H1 (cell line): ENCODE results near the gene RBM26. TPM values are rescaled to one million over a fixed set of nuclear protein-coding genes. Genes with fewer than 3 reads are reported as not detected.

Experiments used
- CTCF ChIA-PET: fragments of 300-600 bp; sonication (Branson Sonifier 250); formaldehyde crosslinking; loops from one replicate; lab custom pipeline; 2021; ENCODE audit not compliant: partially characterized antibody; lab: Charles Lee
- POLR2A ChIA-PET: fragments of 300-600 bp; sonication (Branson Sonifier 250); formaldehyde crosslinking; loops from one replicate; lab custom pipeline; 2021; ENCODE audit warnings: inconsistent platforms; ENCODE audit not compliant: partially characterized antibody; lab: Charles Lee
- DNase-seq, 2 experiments: peaks; one replicate each; pipeline versions ENCODE4 v3.0.0 to v3.0.0-alpha.2; 2010 to 2022; ENCODE audit warnings: low spot score in 2 of 2, low read depth in 1 of 2, mixed read lengths in 1 of 2
- FAIRE-seq: peaks from 2 replicates; lab custom pipeline; 2011; peaks lifted over from hg19 to GRCh38; lab: Jason Lieb, UNC
- H2AFZ ChIP-seq: 2 replicates; pipeline ENCODE4 v1.8.1; 2012; ENCODE audit warnings: low read length, inconsistent platforms
- H2AK5ac ChIP-seq: 2 replicates; pipeline ENCODE4 v1.6.1; 2013; ENCODE audit warnings: low read depth, low read length
- H2BK120ac ChIP-seq: replicated peaks from 2 replicates; pipeline ENCODE3; 2013; ENCODE audit warnings: low read depth, low read length, inconsistent platforms
- H2BK12ac ChIP-seq: 2 replicates; pipeline ENCODE4 v1.6.1; 2013; ENCODE audit warnings: low read depth, low read length
- H2BK15ac ChIP-seq: 2 replicates; pipeline ENCODE4 v1.6.1; 2013; ENCODE audit warnings: low read length
- H2BK20ac ChIP-seq: 2 replicates; pipeline ENCODE4 v1.6.1; 2013; ENCODE audit warnings: low read length
- H2BK5ac ChIP-seq: 2 replicates; pipeline ENCODE4 v1.6.1; 2013; ENCODE audit warnings: low read depth, low read length
- H3K14ac ChIP-seq: 2 replicates; pipeline ENCODE4 v1.6.1; 2013; ENCODE audit warnings: inconsistent platforms; ENCODE audit not compliant: insufficient read length
- H3K18ac ChIP-seq: 2 replicates; pipeline ENCODE4 v1.6.1; 2013; ENCODE audit warnings: low read length; ENCODE audit errors: extremely low read depth
- H3K23ac ChIP-seq: 2 replicates; pipeline ENCODE4 v1.6.1; 2013; ENCODE audit warnings: inconsistent platforms; ENCODE audit not compliant: insufficient read length
- H3K23me2 ChIP-seq: 2 replicates; pipeline ENCODE4 v1.6.1; 2013; ENCODE audit warnings: low read depth, low read length
- H3K27ac ChIP-seq: 2 replicates; pipeline ENCODE4 v1.6.1; 2011; ENCODE audit warnings: low read depth, low read length, inconsistent platforms
- H3K27me3 ChIP-seq, 4 experiments: replicated peaks in 1 of 4; 1 replicate in 1 of 4; 2 replicates in 3 of 4; pipeline versions ENCODE4 v1.6.1 to v1.8.1; 2011 to 2013; ENCODE audit warnings: low read length in 3 of 4, mild to moderate bottlenecking in 3 of 4, inconsistent platforms in 2 of 4, mixed read lengths in 2 of 4, moderate library complexity in 1 of 4; ENCODE audit not compliant: control insufficient read depth in 3 of 4, insufficient read depth in 3 of 4; ENCODE audit errors: extremely low read depth in 1 of 4
- H3K36me3 ChIP-seq, 4 experiments: 2 replicates each; pipeline versions ENCODE4 v1.6.1 to v1.8.1; 2011 to 2013; ENCODE audit warnings: mild to moderate bottlenecking in 4 of 4, low read length in 3 of 4, moderate library complexity in 2 of 4, control low read depth in 1 of 4, inconsistent platforms in 1 of 4; ENCODE audit not compliant: insufficient read depth in 4 of 4, control insufficient read depth in 2 of 4
- H3K4ac ChIP-seq: replicated peaks from 2 replicates; pipeline ENCODE3; 2013; ENCODE audit warnings: low read length, low read depth, mixed read lengths, inconsistent platforms; ENCODE audit not compliant: insufficient read length
- H3K4me1 ChIP-seq, 4 experiments: replicated peaks in 1 of 4; 1 replicate in 1 of 4; 2 replicates in 3 of 4; pipeline versions ENCODE4 v1.6.1 to v1.8.1; 2011 to 2013; ENCODE audit warnings: low read length in 3 of 4, inconsistent platforms in 2 of 4, mixed read lengths in 1 of 4; ENCODE audit not compliant: insufficient read depth in 4 of 4, control insufficient read depth in 3 of 4
- H3K4me2 ChIP-seq, 2 experiments: 2 replicates each; pipeline versions ENCODE4 v1.6.1 to v1.8.1; 2011 to 2013; ENCODE audit warnings: low read depth in 2 of 2, low read length in 2 of 2, control low read depth in 1 of 2, inconsistent platforms in 1 of 2, mild to moderate bottlenecking in 1 of 2; ENCODE audit not compliant: insufficient read depth in 1 of 2
- H3K4me3 ChIP-seq, 4 experiments: fragments of 200-600, 300-600 bp in 1 of 4; sonication (generic), shearing (Covaris generic), sonication (Bioruptor Twin) in 1 of 4; 2 replicates each; pipeline versions ENCODE4 v1.5.1 to v1.8.1; 2011 to 2016; ENCODE audit warnings: low read length in 4 of 4, low read depth in 3 of 4, control low read depth in 2 of 4, inconsistent platforms in 2 of 4, mild to moderate bottlenecking in 2 of 4, mixed read lengths in 1 of 4, moderate library complexity in 1 of 4; ENCODE audit not compliant: insufficient read depth in 2 of 4; ENCODE audit errors: extremely low read depth in 1 of 4
- H3K56ac ChIP-seq: replicated peaks from 2 replicates; pipeline ENCODE3; 2013; ENCODE audit warnings: low read depth, mild to moderate bottlenecking, mixed read lengths, low read length, inconsistent platforms; ENCODE audit not compliant: insufficient read length
- H3K79me1 ChIP-seq: 2 replicates; pipeline ENCODE4 v1.6.1; 2013; ENCODE audit warnings: low read depth, low read length, control low read depth
- H3K79me2 ChIP-seq, 2 experiments: 2 replicates each; pipeline versions ENCODE4 v1.6.1 to v1.8.1; 2012 to 2013; ENCODE audit warnings: low read length in 2 of 2, mild to moderate bottlenecking in 2 of 2, inconsistent platforms in 1 of 2; ENCODE audit not compliant: insufficient read depth in 2 of 2, control insufficient read depth in 1 of 2
- H3K9ac ChIP-seq, 4 experiments: replicated peaks in 1 of 4; 1 replicate in 1 of 4; 2 replicates in 3 of 4; pipeline versions ENCODE4 v1.6.1 to v1.8.1; 2011 to 2013; ENCODE audit warnings: low read depth in 3 of 4, low read length in 3 of 4, control low read depth in 2 of 4, mild to moderate bottlenecking in 2 of 4, moderate library complexity in 2 of 4, inconsistent platforms in 1 of 4; ENCODE audit errors: extremely low read depth in 1 of 4
- H3K9me3 ChIP-seq, 2 experiments: 2 replicates each; pipeline versions ENCODE4 v1.6.1 to v1.8.1; 2012 to 2013; ENCODE audit warnings: mild to moderate bottlenecking in 2 of 2, moderate library complexity in 2 of 2, control low read depth in 1 of 2, inconsistent platforms in 1 of 2, low read depth in 1 of 2, low read length in 1 of 2, mixed read lengths in 1 of 2; ENCODE audit not compliant: insufficient read depth in 2 of 2
- H4K20me1 ChIP-seq, 2 experiments: replicated peaks in 1 of 2; 2 replicates each; pipeline versions ENCODE3 to v1.8.1; 2011 to 2013; ENCODE audit warnings: inconsistent platforms in 2 of 2, low read length in 2 of 2, mild to moderate bottlenecking in 1 of 2; ENCODE audit not compliant: insufficient read depth in 2 of 2, control insufficient read depth in 1 of 2
- H4K5ac ChIP-seq: 2 replicates; pipeline ENCODE4 v1.6.1; 2013; ENCODE audit warnings: low read length, low read depth, mixed read lengths, inconsistent platforms; ENCODE audit not compliant: insufficient read length
- H4K8ac ChIP-seq: 2 replicates; pipeline ENCODE4 v1.8.0; 2013; ENCODE audit warnings: mild to moderate bottlenecking, moderate library complexity, low read length, inconsistent platforms; ENCODE audit not compliant: insufficient read depth; ENCODE audit errors: extremely low read depth
- H4K91ac ChIP-seq: replicated peaks from 2 replicates; pipeline ENCODE3; 2013; ENCODE audit warnings: low read length, mixed read lengths, inconsistent platforms; ENCODE audit not compliant: insufficient read length
- BCL11A ChIP-seq, 2 experiments: IDR thresholded peaks; one replicate each; pipeline ENCODE4 v1.6.1; 2011; ENCODE audit warnings: low read depth in 2 of 2, low read length in 2 of 2, mild to moderate bottlenecking in 2 of 2
- JUN ChIP-seq: IDR thresholded peaks from 2 replicates; pipeline ENCODE4 v1.6.1; 2011; ENCODE audit warnings: low read depth, mild to moderate bottlenecking, improper control_type of control experiment, low read length
- POU5F1 ChIP-seq: IDR thresholded peaks from 2 replicates; pipeline ENCODE4 v1.6.1; 2011; ENCODE audit warnings: low read depth, mild to moderate bottlenecking, low read length, moderate library complexity
- RBBP5 ChIP-seq: IDR thresholded peaks from 2 replicates; pipeline ENCODE4 v1.7.1; 2012; ENCODE audit warnings: low read depth, mild to moderate bottlenecking, inconsistent platforms, low read length, moderate library complexity, borderline replicate concordance
- RFX5 ChIP-seq: IDR thresholded peaks from 2 replicates; pipeline ENCODE4 v1.6.1; 2011; ENCODE audit warnings: low read depth, low read length, improper control_type of control experiment, borderline replicate concordance
- WGBS, 2 experiments: shearing (Covaris generic) in 1 of 2; methylation state at CpG; one replicate each; pipeline versions ENCODE4 v1.1.6 to v1.1.7; 2013 to 2015; ENCODE audit warnings: low lambda C conversion rate in 2 of 2, mixed read lengths in 2 of 2, inconsistent platforms in 1 of 2, low coverage in 1 of 2, missing lambda C conversion rate in 1 of 2; ENCODE audit not compliant: insufficient replicate concordance in 2 of 2, insufficient coverage in 1 of 2, insufficient read length in 1 of 2; ENCODE audit errors: extremely low coverage in 1 of 2, missing lambda C conversion rate in 1 of 2; 5-methylcytosine and 5-hydroxymethylcytosine counted together
- polyA plus RNA-seq, 7 experiments: library from polyadenylated mRNA; depleted of rRNA in 3 of 7; stranded (reverse) in 5 of 7; unstranded in 2 of 7; fragments of >200 nt in 5 of 7; fragments of 200-250 nt in 2 of 7; gene quantifications; 1 replicate in 5 of 7; 2 replicates in 1 of 7; 4 replicates in 1 of 7; pipeline versions ENCODE4 v1.2.1 to v1.2.3, GENCODE V29; 2011 to 2013; ENCODE audit warnings: missing spikeins in 2 of 7, mixed read lengths in 2 of 7
- total RNA-seq: library from RNA; stranded (reverse); fragmentation: NEBNext Ultra II Directional; extraction: Animal tissue kit (Norgen Biotek cat#: 25700); gene quantifications from 2 replicates; pipeline ENCODE4 v1.2.1, GENCODE V29; 2021

The RBM26 gene
- total and polyA plus RNA-seq, 2 of the 8 experiments (the other 6 are each of a cell fraction or from before 2014, with no cell fraction given), result 20.3 to 65.5 TPM

- Histone ChIP-seq H2AFZ (no peak overlapping the region), H3K14ac (no peak overlapping the region), H3K9me3 (no peaks in the 10 kb centered on the region; a peak in 1 of 4 replicates), H4K91ac (no peak overlapping the region), H3K23me2 (no peaks in the 10 kb centered on the region), H3K4me1 (no peaks in the 10 kb centered on the region), H4K20me1 (no peaks in the 10 kb centered on the region), H3K4ac (no peak overlapping the region), H3K4me3 (no peak overlapping the region), H2BK12ac (no peak overlapping the region), H3K18ac (no peak overlapping the region), H3K79me2 (no peaks in the 10 kb centered on the region), H3K56ac (no peak overlapping the region), H3K36me3 (peaks cover 0 to 3% (median 0%) of the 10 kb centered on the region in 4 experiments; a peak in 2 of 8 replicates), H4K5ac (no peak overlapping the region), H2AK5ac (no peak overlapping the region), H2BK5ac (no peak overlapping the region), H4K8ac (no peak overlapping the region), H3K4me2 (no peak overlapping the region), H2BK120ac (no peak overlapping the region), H2BK20ac (no peak overlapping the region), H3K27me3 (no peaks in the 10 kb centered on the region), H3K9ac (no peak overlapping the region), H3K27ac (no peak overlapping the region), H3K23ac (no peak overlapping the region), H2BK15ac (no peak overlapping the region), H3K79me1 (no peaks in the 10 kb centered on the region)
- FAIRE-seq, result no peak
- TF ChIP-seq BCL11A (IDR thresholded peaks at IDR 0.05; ENCODE audit: low read depth in 2 of 2, low read length in 2 of 2) (no peak), RFX5 (no peak), RBBP5 (no peak), JUN (no peak), POU5F1 (no peak)
- no peak for DNase-seq
- 100% methylated on average over 1 of the region's 1 CpG; no CpG with 5 or more reads in 1 of the 2 experiments for WGBS, 2 experiments
- CTCF ChIA-PET, result interaction anchor here (0.9 to 2.1 kb wide), 6 partner anchors 9 to 125 kb away, joined by 3 to 13 read pairs (median 4); no protein-coding TSS in a partner anchor
- POLR2A ChIA-PET, result interaction anchor here (0.7 to 2.0 kb wide), 3 partner anchors 13 to 124 kb away, joined by 3 to 7 read pairs (median 4); partner anchors contain the start of genes NDFIP2 and RBM26
Observed at GRCh38 chr13:79419365-79419764, 13.3 kb upstream of the RBM26 start.
